HFF-Myc (cell line): Measurements from ENCODE around the gene NAPA.

ENCODE experiments used
- DNase-seq: peaks from one replicate; pipeline ENCODE4 v3.0.0-alpha.2; 2011; ENCODE audit warnings: low read depth; ENCODE audit errors: extremely low read depth
- H3K4me3 ChIP-seq: replicated peaks from 2 replicates; pipeline ENCODE4 v1.5.1; 2011; ENCODE audit warnings: low read depth, mild to moderate bottlenecking, control low read depth, low read length
- CTCF ChIP-seq: IDR thresholded peaks from 2 replicates; pipeline ENCODE4 v1.5.1; 2012; ENCODE audit warnings: mild to moderate bottlenecking, low read depth, low read length, control low read depth; ENCODE audit errors: missing control alignments

The NAPA gene

GRCh38 chr19:47450478-47450877 is 64.4 kb downstream of the NAPA start:
- TF ChIP-seq CTCF = no peak
- H3K4me3 ChIP-seq = no peak overlapping the region
- DNase-seq = no peak

GRCh38 chr19:47448360-47448727 is 66.5 kb downstream of the NAPA start:
- DNase-seq = no peak
- TF ChIP-seq CTCF = no peak
- no peak overlapping the region for H3K4me3 ChIP-seq

- no peak for DNase-seq
- no peak overlapping the region for H3K4me3 ChIP-seq
- TF ChIP-seq CTCF = no peak
Measured at GRCh38 chr19:47447470-47448359, 67.1 kb downstream of the NAPA start.

- no peak for TF ChIP-seq CTCF
- DNase-seq = no peak
- H3K4me3 ChIP-seq = no peak overlapping the region
Measured at GRCh38 chr19:47446534-47447469, 68.1 kb downstream of the NAPA start.

- no peak overlapping the region for H3K4me3 ChIP-seq
- TF ChIP-seq CTCF = no peak
- no peak for DNase-seq
Measured at GRCh38 chr19:47445937-47446402, 68.9 kb downstream of the NAPA start.

GRCh38 chr19:47445527-47445926 is 69.3 kb downstream of the NAPA start:
- no peak for TF ChIP-seq CTCF
- no peak overlapping the region for H3K4me3 ChIP-seq
- no peak for DNase-seq
